Brain microvascular endothelial cell (primary cell): Measurements from ENCODE around the gene BRF1.

Experiments
- DNase-seq: peaks from one replicate; pipeline ENCODE4 v3.0.0-alpha.2; 2020
- H3K27ac ChIP-seq: fragments of 250-450 bp; sonication (Bioruptor Pico); 2 replicates; pipeline ENCODE4 v1.5.1; 2020; ENCODE audit warnings: mild to moderate bottlenecking, moderate library complexity
- H3K27me3 ChIP-seq: fragments of 250-450 bp; sonication (Bioruptor Pico); replicated peaks from 2 replicates; pipeline ENCODE4 v1.5.1; 2020; ENCODE audit warnings: mild to moderate bottlenecking
- H3K36me3 ChIP-seq: fragments of 250-450 bp; sonication (Bioruptor Pico); replicated peaks from 2 replicates; pipeline ENCODE4 v1.5.1; 2020; ENCODE audit warnings: mild to moderate bottlenecking
- H3K4me3 ChIP-seq: 2 replicates; pipeline ENCODE4 v1.5.1; 2011; ENCODE audit warnings: low read depth, mild to moderate bottlenecking, control low read depth, low read length, moderate library complexity
- in situ Hi-C: cut with HindIII; loops from 2 replicates; pipeline ENCODE4 v1.10.0; 2017; ENCODE audit warnings: low sequenced_read_pairs, low pct_ligation_motif_present
- TF ChIP-seq, protein P1 (sequence below): IDR thresholded peaks from 2 replicates; pipeline ENCODE4 v1.5.1; 2011; ENCODE audit warnings: low read depth, mild to moderate bottlenecking, moderate library complexity, low read length, control low read depth, inconsistent platforms; ENCODE audit errors: missing control alignments

Gene BRF1

DNA sequence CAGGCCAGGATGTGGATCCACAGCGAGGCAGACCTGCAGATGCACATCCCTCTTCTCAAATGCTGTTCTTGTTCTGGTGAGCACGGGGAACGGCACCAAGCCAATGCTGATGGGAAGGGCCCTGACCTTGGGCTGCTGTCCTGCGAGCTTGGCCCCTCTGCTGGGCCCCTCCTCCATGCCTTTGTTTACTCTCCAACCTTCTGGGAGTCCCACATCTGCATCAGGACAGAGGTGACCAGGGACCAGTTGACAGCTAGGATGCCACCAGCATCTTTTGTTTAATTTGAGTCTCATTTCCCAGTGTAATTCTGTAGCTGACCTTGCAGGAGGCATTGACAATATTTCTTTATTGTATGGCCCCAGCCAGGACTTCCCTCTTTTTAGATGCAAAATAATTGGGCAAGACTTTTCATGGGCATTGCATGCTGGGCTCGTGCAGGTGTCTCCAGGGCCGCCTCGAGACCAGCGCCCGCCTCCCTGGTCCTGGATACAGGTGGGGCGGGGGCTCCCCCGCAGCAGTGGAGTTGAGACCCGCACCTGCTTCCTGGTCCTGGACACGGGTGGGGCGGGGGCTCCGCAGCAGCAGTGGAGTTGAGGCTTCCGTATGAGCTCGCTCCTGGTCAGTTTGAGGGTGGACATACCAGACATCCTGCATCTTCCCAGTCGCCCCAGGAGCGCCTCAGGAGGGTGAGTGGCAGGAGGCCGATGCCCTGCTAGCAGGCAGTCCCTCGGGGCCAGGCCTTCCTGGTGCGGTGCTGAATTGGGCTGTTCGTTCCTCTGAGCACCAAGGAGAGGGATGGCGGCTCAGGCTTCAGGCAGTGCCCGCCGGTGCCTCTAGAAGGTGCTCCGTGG lies 25.1 kb upstream of the BRF1 start:
- TF ChIP-seq, protein P1, sequence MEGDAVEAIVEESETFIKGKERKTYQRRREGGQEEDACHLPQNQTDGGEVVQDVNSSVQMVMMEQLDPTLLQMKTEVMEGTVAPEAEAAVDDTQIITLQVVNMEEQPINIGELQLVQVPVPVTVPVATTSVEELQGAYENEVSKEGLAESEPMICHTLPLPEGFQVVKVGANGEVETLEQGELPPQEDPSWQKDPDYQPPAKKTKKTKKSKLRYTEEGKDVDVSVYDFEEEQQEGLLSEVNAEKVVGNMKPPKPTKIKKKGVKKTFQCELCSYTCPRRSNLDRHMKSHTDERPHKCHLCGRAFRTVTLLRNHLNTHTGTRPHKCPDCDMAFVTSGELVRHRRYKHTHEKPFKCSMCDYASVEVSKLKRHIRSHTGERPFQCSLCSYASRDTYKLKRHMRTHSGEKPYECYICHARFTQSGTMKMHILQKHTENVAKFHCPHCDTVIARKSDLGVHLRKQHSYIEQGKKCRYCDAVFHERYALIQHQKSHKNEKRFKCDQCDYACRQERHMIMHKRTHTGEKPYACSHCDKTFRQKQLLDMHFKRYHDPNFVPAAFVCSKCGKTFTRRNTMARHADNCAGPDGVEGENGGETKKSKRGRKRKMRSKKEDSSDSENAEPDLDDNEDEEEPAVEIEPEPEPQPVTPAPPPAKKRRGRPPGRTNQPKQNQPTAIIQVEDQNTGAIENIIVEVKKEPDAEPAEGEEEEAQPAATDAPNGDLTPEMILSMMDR = no peak
- Histone ChIP-seq H3K27me3 (no peaks in the 10 kb centered on the region), H3K4me3 (no peak overlapping the region), H3K27ac (no peak overlapping the region), H3K36me3 (no peaks in the 10 kb centered on the region)
- in situ Hi-C loops = no loop called here
- DNase-seq = no peak

DNA sequence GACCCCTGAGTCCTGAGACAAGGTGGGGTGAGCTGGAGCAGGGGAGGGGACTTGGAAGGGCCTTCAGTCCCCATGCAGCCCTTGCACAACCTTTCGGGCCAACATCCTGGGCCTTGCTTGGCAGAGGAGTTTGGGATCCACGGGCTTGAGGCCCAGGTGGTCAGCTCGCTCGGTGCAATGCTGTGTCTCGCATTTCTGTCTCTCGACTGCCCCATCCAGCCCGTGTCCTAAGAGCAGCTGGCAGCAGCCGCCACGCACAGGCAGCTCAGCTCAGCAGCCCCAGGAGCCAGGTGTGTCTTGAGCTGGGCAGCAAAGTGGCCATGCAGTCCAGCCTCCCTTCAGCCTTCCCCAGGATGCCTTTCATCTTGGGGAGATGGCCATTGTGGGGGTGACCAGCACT lies 24.5 kb upstream of the BRF1 start:
- no peak for DNase-seq
- Histone ChIP-seq H3K4me3 (no peak overlapping the region), H3K27me3 (no peaks in the 10 kb centered on the region), H3K36me3 (no peaks in the 10 kb centered on the region), H3K27ac (no peak overlapping the region)
- in situ Hi-C loops = no loop called here
- TF ChIP-seq, protein P1 = no peak

DNA sequence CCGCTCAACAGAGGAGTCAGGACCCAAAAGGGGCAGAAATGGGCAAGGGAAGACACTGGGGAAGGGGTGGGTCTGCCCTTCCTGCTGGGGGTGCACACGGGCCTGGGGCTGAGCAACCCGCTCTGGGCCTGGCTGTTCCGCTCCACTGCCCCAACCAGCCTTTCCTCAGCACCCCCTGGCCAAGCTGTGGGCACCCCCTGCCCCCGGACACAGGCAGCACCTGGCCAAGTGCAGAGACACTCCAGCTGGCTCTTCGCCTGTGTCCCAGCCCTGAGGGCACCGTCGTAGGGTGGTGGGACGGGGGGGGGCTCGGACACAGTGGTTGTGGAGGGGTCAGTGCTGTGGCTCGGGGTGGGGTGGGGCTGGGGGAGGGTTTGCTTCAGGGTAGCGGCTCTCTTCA lies 24.1 kb upstream of the BRF1 start:
- no peaks in the 10 kb centered on the region for H3K27me3 ChIP-seq
- H3K4me3 ChIP-seq = no peak overlapping the region
- no peak for DNase-seq
- H3K36me3 ChIP-seq = no peaks in the 10 kb centered on the region
- in situ Hi-C loops = no loop called here
- H3K27ac ChIP-seq = no peak overlapping the region
- TF ChIP-seq, protein P1 = no peak

DNA sequence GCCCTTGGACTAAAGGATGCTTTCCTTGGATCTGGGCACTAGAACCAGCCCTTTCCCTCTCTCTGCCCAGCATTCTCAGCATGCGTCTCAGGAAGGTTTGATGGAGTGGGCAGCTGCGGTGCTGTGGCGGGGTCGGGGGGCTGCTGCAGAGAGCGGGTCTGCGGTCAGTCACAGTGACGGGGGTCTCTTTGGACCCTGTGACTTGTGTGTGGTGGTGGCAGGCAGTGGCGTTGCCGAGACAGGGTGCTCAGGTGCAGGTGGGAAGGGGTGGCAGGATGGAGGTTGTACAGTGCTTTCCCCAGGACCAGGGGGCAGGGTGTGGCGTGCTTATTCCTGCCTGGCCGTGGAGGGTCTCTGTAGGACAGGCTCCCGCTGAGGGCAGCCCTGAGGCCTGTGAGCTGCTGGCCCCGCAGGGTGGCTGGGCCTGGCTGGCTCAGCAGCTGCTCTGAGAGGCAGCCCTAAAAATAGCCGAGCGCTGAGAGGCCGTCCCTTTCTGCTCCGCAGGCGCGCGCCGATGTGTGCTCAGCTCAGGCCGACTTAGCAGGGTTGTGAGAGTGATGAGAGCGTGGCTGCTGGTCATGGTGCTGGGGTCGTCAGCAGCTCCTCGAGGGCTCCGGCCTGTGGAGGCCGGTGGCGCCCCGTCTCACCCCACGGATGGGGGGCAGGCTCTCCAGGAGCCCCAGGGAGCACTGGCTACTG lies 23.4 kb upstream of the BRF1 start:
- in situ Hi-C loops = no loop called here
- Histone ChIP-seq H3K36me3 (no peaks in the 10 kb centered on the region), H3K27me3 (no peaks in the 10 kb centered on the region), H3K4me3 (no peak overlapping the region), H3K27ac (no peak overlapping the region)
- peak; percentile 29 for DNase-seq
- TF ChIP-seq, protein P1 = no peak

DNA sequence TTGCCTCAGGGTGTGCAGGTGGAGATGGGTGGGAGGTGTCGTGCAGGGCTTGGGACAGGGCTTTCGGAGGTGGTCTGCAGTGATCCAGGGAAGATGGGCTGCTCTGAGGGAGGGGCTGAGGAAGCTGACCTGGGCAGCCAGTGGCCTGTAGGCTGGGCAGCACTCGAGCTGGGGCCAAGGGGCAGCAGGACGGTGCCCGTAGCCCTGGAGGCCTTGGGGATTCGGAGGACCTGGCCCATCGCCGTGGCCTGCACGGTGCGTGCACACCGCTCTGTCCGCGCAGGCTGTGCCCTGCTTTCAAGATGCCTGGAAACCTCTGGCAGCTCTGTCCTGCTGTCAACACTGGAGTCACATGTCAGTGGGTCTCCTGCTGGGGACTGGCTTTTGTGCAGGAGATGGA lies 22.9 kb upstream of the BRF1 start:
- Histone ChIP-seq H3K36me3 (no peaks in the 10 kb centered on the region), H3K27ac (no peak overlapping the region), H3K4me3 (no peak overlapping the region), H3K27me3 (no peaks in the 10 kb centered on the region)
- in situ Hi-C loops = no loop called here
- no peak for DNase-seq
- TF ChIP-seq, protein P1 = no peak
